NCI-H2029 (cell line): ENCODE data around the gene JAZF1.

Source experiments
- DNase-seq: peaks from one replicate; lab custom pipeline; 2025; lab: John Stamatoyannopoulos, UW

Gene JAZF1

GRCh38 chr7:28165961-28166955 lies 14.3 kb downstream of the JAZF1 start:
- no peak for DNase-seq

- DNase-seq, result no peak
Measured at GRCh38 chr7:28165261-28165660, 15.3 kb downstream of the JAZF1 start.

DNA sequence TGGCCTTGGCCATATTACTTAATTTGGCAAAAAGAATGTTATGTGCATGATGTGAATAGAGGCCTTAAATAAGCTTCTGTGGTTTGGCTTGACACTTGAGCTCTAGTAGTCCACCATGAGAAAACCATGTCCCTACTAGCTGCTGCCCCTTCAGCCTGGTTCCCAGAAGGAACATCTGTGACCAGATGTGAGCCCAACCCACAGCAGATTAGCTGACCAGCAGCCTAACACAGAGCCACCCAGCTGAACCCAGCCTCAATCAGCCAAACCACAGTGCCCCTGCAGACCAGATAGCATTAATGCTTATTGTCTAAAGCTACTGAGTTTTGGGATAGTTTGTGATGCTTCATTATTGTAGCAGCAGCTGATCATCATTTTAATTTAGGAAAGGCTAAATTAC lies 16.6 kb downstream of the JAZF1 start:
- DNase-seq, result no peak

GRCh38 chr7:28161331-28161730 lies 19.3 kb downstream of the JAZF1 start:
- no peak for DNase-seq

DNA sequence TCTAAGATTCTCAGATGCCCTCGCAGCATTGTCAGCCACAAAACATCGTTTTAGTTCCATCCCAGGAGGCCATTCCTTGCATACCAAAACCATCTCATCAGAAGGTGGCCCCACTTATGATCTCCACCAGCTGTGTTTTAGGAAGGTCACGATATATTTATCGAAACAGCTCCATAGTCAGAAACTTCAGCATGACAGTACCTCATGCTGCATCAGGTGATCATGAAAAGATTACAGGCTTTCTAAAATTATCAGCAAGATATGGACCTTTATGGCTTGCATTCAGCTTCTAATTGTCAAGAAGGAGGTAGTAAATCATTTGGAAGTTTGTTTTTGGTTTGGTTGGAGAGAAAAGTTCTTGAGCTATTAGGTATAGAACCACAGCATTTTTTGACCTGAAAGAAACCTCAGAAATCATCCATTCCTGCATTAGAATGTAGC lies 20.0 kb downstream of the JAZF1 start:
- no peak for DNase-seq

DNA sequence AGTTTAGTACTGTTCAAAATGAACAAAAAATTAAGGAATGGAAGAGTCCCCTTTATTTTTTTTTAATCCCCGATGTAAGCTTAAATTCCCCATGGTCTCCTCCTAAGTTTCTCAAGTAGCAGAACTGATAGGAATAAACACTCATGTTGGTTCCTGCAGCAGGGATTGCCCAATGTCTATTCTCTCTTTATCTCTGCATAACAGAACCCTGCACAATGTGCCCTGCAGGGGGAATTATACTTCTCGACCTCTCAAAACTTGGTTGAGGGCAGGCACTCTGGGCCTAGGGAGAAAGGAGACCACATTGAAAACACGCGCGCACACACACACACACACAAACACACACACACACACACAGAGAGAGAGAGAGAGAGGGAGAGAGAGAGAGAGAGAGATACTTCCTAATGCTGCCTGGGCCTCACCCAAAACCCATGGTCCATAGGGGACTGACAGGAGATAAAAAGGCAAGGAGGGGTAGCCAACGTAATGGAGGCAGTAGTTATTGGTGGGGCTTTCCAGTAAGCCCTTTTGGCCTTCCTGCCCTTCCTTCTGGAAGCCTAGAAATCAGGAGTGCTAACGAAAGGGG lies 22.7 kb downstream of the JAZF1 start:
- DNase-seq, result no peak

DNA sequence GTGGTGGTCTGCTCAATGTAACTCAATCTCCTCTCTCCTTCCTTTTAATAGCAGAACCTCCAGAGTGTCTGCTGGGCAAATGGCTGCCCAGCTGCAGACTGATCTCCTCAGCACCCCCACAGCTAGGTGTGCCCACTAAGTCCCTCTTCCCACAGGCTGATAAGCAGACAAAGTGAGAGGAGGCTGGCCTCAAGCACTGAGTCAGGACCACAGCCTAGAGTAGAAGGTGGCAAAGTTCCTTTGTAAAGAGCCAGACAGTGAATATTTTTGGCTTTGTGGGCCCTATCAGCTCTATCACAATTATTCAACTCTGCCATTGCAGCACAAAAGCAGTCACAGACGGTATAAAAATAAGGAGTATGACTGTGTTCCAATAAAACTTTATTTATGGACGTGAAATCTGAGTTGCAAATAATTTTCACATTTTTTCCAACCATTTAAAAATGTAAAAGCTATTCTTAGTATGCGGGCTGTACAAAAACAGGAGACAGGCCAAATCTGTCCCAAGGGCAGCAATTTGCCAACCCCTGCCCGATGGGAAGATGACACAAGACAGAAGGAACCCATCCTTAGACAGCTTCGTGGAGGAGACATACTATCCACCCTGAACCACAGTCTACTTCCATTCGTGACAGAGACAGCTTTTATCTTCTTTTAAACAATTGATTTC lies 23.4 kb downstream of the JAZF1 start:
- DNase-seq, result no peak

DNA sequence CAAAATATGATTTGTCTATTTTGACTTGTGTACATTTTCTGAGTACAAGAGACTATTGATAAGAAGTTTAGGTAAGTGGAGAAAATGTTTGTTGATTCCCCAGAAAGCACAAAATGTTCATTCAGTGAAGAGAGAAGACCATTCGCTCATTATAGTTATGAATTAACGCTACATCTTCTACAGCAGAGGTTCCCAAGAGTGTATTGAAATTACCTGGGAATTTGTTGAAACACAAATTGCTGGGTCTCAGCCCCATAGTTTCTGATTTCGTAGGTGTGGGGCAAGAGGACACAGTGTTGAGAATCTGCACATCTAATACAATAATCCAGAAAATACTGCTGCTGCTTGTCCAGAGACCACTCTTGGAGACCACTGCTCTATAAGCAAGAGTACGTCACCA lies 24.2 kb downstream of the JAZF1 start:
- DNase-seq, result no peak

- DNase-seq, result peak; percentile 50
Measured at GRCh38 chr7:28155964-28156363, 24.6 kb downstream of the JAZF1 start.

DNA sequence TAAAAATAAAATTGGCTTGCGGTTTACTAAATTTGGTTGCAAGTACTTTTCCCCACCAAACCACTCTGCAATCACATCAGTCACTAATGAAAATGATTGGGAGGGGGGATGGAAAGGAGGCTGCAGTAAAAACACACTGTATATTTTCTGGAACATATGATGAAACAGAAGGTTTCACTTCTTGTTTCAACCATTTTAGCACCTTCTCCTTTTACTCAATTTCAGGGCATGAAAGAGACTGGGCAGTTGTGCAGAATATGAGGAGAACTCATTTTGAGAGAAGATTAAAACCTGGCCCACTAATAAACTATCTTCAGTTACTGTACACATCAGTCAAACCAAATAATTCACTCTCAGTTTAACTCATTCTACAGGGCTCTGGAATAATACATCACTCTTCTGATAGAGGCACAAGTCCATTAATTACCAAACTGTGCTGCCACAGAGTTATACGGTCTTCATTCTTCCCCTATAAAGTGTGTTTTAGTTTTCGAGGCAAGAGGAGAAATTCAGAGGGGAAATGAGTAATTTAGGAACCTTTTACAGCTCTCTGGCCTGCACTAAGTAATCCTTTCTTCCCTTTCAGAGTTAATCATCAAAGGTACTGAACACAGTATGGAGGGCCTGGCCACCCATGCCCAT lies 25.5 kb downstream of the JAZF1 start:
- DNase-seq, result no peak

- no peak for DNase-seq
Measured at GRCh38 chr7:28152594-28152993, 28.0 kb downstream of the JAZF1 start.

DNA sequence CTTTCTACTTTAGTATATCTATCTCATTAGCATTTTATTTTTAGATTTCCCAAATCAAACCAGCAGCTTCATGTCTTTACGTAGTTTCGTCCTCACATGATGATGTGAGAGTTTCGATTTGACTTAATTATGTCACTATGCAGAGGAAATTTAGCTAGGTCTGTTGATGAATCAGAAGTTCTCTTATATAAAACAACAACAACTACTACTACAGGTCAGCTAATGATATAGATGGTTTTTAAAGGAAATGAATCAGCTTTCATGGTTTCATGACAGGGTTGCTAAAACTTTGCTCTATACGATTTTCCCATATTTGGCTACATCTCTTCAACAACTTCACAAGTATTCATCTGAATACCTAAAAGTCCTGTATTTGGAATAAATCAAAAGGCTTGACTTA lies 28.6 kb downstream of the JAZF1 start:
- DNase-seq, result no peak

DNA sequence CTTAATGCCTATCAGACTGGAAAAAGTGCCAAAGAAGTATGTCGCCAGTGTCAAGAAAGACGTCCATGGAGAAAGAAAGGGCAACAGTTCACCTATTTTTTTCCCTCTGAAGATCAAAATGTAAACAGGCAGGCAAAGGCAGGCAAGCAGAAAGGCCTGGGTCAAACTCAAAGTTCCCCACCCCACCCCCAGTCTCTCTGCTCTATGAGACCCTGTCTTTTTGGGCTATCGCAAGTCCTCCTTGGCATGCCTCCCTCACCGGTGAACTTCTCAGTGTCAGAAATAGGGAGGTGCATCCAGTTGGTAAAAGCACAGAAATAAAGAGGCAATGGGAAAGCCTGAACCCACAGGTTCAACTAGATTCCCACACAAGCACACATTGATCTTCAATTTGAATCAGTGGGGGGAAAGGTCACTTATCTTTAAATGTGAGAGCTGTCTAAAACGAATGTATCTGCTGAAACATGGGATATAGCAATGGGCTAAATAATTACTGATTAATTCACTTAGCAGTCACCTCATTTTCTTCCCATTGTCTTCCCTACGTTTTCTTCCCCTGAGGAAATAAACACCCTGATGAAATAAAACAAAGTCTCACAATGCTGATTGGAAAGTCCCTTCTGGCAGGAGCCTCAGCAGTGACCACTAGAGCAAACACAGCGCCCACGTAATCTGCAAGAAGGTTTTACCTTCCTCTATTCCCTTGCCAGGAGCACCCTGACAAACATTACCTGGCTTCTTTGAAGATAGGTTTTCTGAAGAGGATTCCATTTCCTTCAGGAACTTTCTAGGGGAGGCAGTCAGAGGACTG lies 31.1 kb downstream of the JAZF1 start:
- no peak for DNase-seq

- peak; percentile 10 for DNase-seq
Measured at GRCh38 chr7:28145931-28146330, 34.7 kb downstream of the JAZF1 start.

GRCh38 chr7:28145090-28145626 lies 35.4 kb downstream of the JAZF1 start:
- DNase-seq, result no peak

GRCh38 chr7:28144266-28144665 lies 36.3 kb downstream of the JAZF1 start:
- DNase-seq, result no peak

DNA sequence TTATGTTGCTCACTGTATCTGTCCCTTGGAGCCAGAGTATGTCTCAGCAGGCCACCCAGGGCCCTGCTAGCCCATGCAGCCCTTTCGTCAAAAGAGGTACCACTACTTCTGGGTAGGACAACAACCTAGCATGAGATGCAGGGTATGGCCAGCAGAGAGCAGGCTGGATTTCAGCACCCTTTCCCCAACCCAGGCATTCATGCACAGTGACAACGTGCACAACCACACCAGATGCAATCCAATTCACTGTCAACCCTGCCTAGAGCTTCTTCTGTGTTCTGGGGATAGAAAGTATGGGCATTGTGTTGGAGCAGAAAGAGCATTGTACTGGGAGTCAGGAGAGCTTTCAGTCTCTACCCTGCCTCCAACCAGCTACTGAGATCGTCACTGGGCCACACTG lies 37.9 kb downstream of the JAZF1 start:
- no peak for DNase-seq

DNA sequence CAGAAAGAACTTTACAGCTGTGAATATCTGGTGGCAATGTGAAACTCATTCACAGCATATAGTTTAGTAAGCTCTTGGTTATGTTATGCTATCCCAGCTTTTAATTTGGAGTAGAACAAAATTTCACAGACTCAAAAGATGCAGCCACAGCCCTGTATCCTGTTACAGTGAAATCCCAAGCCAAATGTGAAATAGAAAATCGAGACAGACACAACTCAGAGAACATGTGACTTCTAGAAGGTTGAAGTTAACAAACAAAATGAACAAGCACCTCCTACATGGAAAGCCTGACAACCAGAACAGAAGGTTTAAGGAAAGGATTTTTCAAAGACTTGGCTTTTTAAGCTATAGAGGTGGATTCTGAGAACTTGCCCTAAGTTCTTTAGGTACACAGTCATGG lies 39.6 kb downstream of the JAZF1 start:
- no peak for DNase-seq

DNA sequence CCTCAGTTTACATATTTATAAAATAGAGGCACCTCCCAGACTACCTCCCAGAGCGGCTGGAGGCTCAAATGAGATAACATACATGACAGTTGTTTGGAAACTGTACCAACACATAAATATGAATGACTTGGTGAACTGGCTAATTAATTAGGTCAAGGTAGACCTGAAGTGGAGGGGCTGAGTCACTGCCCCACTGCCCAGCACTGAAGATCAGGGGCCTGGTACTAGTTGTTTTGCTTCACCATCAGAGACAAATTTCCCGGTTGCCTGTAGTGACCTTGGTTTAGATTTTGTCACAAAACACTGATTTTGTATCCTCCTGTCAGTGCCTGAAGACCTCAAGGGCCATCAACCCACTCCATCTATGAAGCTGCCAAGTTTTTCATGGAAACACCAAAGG lies 41.8 kb downstream of the JAZF1 start:
- DNase-seq, result no peak

DNA sequence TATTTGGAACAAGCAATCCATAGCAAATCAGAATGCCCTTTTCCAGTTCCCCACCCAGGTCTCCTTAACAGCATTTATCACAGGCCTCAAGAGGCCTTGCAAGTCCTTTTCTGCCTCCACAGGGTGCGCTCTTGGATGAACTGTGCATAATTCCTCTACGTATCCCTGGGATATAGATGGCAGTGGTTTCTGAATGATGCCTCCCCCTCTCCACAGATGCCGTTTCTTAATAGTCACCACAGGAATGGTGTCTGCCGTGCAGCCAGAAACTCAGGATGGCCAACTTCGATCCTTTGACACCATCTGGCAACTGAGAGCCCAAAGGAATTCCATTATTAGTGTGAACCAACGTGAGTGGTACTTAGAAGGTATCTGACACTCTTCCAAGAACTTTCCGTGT lies 43.1 kb downstream of the JAZF1 start:
- DNase-seq, result no peak

GRCh38 chr7:28136885-28137284 lies 43.7 kb downstream of the JAZF1 start:
- no peak for DNase-seq
